Mucosa of rectum (tissue), 2 donors: Measurements from ENCODE around the gene TCF4.

ENCODE experiments used
- H3K27ac ChIP-seq, 2 donors: one replicate each; pipeline ENCODE4 v1.7.0; 2013; ENCODE audit warnings: inconsistent platforms in 2 of 2, low read depth in 2 of 2, low read length in 2 of 2
- H3K27me3 ChIP-seq, 2 donors: one replicate each; pipeline ENCODE4 v1.7.0; 2013; ENCODE audit warnings: low read length in 2 of 2; ENCODE audit not compliant: control insufficient read depth in 2 of 2, insufficient read depth in 2 of 2
- H3K36me3 ChIP-seq, 2 donors: one replicate each; pipeline ENCODE4 v1.7.0; 2013; ENCODE audit warnings: low read length in 2 of 2; ENCODE audit not compliant: control insufficient read depth in 2 of 2, insufficient read depth in 2 of 2
- H3K4me1 ChIP-seq, 2 donors: one replicate each; pipeline ENCODE4 v1.7.0; 2013; ENCODE audit warnings: low read length in 2 of 2, mild to moderate bottlenecking in 1 of 2; ENCODE audit not compliant: control insufficient read depth in 2 of 2, insufficient read depth in 2 of 2
- H3K4me3 ChIP-seq, 2 donors: one replicate each; pipeline ENCODE4 v1.7.0; 2013; ENCODE audit warnings: low read length in 2 of 2
- H3K9ac ChIP-seq, 2 donors: one replicate each; pipeline ENCODE4 v1.7.0; 2013; ENCODE audit warnings: low read length in 2 of 2, low read depth in 1 of 2, mild to moderate bottlenecking in 1 of 2
- H3K9me3 ChIP-seq, 2 donors: one replicate each; pipeline ENCODE4 v1.7.0; 2013; ENCODE audit warnings: low read length in 2 of 2; ENCODE audit not compliant: control insufficient read depth in 2 of 2
- donor health status: healthy.
- donor health status: Normal muscosa, but diverticular disease.

The TCF4 gene

DNA sequence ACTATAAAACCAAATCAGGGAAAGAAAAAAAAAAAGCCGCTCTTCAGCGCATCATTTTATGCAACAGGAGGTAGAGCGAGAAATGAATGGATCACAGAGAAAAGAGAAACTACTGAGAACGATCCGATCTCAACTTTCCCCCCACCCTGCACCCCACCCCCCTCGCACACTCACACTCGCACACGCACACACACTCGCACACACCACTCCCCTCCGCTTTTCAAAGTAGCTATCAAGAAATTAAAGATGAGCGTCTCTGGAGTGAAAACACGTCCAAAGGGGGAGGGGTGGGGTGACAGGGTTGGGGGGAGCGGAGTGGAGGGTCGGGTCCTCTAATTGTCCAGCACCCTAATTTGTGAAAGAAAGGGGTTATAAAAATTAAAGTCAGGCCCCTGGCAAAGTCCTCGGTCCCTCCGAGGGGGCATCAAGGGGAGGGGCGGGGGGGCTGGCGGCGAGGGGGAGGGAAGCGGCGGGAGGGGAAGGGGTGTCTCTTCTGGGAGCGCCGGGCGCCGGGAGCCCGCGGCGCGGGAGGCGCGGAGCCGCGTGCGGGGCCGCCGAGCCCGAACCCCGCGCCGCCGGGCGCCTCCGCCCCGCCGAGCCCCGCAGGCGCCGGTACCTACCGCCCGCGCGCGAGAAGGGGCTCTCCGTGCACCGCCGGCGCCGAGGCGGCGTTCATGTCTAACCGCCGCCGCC, 428 bp downstream of the TCF4 start:
- H3K36me3 ChIP-seq = no peaks in the 10 kb centered on the region
- H3K9me3 ChIP-seq = no peaks in the 10 kb centered on the region
- peak overlapping the region; percentile 54 to 65 for H3K4me3 ChIP-seq
- H3K27me3 ChIP-seq = peaks cover 0 to 4% of the 10 kb centered on the region in 2 donors
- H3K9ac ChIP-seq = no peak overlapping the region
- H3K4me1 ChIP-seq = no peaks in the 10 kb centered on the region
- peak overlapping the region; percentile 38 to 56 for H3K27ac ChIP-seq

DNA sequence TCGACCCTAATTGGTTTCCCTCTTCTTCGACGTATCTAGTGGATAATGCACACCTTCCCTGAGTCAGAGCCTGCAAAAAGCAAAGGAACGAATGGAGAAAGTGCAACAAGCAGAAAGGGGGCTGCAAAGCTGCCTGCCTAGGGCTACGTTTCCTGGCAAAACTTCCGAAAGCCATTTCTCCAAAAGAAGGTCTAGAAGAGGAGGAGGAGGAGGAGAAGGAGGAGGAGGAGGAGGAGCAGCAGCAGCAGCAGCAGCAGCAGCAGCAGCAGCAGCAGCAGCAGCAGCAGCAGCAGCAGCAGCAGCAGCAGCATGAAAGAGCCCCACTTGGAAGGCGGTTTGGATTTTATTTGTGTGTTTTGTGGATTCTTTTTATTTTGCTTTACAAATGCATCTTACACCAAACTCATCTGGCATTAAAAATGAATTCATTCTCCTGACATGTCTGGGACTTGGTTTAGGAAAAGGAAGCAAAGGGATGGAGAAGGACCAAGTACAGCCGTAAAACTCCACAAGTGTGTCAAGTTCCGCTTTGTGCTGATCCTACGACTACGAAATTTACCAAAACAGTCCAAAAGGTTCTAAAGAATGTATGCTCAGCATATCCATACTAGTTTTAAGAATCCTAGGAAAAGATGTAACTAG, 2.0 kb downstream of the TCF4 start:
- Histone ChIP-seq H3K4me1 (no peaks in the 10 kb centered on the region), H3K4me3 (peak overlapping the region; percentile 45 to 55), H3K9me3 (no peaks in the 10 kb centered on the region), H3K27me3 (peaks cover 0 to 4% of the 10 kb centered on the region in 2 donors), H3K27ac (peak overlapping the region; percentile 33 to 38), H3K9ac (peak overlapping the region; percentile 5 to 35), H3K36me3 (no peaks in the 10 kb centered on the region)

DNA sequence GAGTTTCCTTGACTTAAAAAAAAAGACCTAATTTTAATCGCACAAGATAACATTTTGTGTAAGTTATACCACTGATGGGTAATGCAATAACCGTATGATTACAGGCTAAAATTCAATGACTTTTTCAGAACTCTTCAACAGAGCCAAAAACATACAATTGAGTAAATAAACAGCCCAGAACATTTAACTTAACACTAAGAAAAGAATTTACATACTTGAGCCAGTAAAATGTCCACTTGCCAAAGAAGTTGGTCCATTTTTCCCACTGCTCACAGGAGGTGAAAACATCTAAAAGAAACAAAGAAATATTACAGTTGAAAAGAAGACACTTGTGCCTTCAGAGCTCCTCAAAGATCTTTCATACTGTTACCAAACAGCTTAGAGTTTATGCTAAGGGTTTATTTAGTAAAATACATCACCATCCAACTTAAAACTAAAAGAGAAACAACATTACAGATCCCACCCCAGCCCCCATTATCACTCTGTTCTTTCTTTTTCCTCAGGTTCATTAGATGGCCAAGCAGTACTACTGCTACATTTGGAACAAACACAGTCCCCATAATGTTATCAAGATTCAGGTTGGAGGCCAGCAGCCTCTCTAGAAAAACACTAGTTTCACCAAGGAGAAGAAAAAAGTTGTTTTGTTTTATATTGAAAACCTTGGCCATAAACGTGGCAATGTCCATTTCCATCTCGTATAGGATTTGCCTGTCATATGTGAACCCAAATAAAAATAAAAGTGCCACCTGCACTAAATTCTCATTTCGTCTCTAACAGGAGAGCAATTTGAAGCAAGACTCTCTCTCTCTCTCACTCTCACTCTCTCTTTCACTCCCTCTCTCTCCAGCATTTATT, 2.7 kb downstream of the TCF4 start:
- peak overlapping the region; percentile 33 to 38 for H3K27ac ChIP-seq
- no peaks in the 10 kb centered on the region for H3K4me1 ChIP-seq
- peak overlapping the region in 1 of 2 donors; percentile 5 for H3K9ac ChIP-seq

DNA sequence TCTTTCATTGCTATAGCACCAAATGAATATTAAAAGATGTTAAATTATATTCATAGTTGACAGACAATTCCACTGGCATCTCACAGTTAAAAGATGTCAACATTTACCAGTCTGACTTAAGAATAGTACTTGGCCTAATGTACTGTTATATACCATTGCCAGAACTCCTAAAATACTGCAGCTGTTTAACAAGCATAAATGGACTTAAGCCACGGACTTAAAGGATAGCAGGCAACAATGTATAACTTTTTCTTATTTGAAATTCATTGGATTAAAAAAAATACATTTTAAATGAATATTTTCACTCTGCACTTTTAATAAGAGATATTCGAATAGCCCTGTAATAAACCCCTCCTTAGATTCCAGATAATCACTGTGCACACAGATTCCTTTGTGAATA, 3.8 kb downstream of the TCF4 start:
- no peaks in the 10 kb centered on the region for H3K9me3 ChIP-seq
- peaks cover 0 to 4% of the 10 kb centered on the region in 2 donors for H3K27me3 ChIP-seq
- no peak overlapping the region for H3K4me3 ChIP-seq
- no peaks in the 10 kb centered on the region for H3K36me3 ChIP-seq
- H3K9ac ChIP-seq = no peak overlapping the region
- H3K4me1 ChIP-seq = no peaks in the 10 kb centered on the region
- no peak overlapping the region for H3K27ac ChIP-seq

More for the DNA sequence above, 2.7 kb downstream of the TCF4 start:
- H3K27me3 ChIP-seq = peaks cover 0 to 4% of the 10 kb centered on the region in 2 donors
- peak overlapping the region; percentile 19 to 55 for H3K4me3 ChIP-seq
- no peaks in the 10 kb centered on the region for H3K36me3 ChIP-seq
- H3K9me3 ChIP-seq = no peaks in the 10 kb centered on the region

GRCh38 chr18:55582325-55582724, 5.7 kb downstream of the TCF4 start:
- H3K27ac ChIP-seq = no peak overlapping the region
- no peak overlapping the region for H3K9ac ChIP-seq
- H3K4me3 ChIP-seq = no peak overlapping the region
- H3K36me3 ChIP-seq = no peaks in the 10 kb centered on the region
- no peaks in the 10 kb centered on the region for H3K27me3 ChIP-seq
- H3K4me1 ChIP-seq = no peaks in the 10 kb centered on the region
- no peaks in the 10 kb centered on the region for H3K9me3 ChIP-seq

DNA sequence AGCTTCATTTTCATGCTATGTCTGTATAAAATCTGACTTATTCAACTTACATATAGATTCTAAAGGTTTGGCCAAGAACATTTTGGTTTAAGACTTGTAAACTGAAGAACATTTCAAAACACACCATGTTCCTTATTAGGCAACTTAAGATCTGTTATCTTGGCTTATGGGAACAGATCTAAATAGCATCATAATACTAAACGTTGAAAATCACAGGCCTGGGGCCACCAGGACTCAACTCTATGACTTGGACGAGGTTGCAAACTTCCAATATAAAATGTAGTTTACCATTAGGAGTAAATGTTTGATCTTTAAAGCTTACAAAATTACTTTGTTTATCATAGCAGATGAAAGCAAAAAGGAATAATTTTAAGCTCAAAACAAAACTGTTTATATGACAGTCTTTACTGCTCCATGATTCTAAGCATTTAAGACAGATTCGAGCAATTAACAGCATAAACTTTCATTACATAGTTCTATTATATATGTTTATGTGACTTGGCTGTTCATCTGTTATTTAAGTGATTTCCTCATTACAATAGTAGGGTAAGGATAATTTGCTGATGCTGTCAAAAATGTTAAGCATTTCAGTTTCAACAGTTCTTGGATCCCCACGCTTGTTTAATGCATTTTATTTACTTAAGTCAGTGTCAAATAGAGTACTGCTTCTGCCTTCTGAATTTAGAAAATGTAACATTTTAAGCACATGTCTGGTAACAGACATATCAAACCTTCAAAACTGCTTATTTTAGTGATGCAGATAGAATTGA, 8.3 kb downstream of the TCF4 start:
- H3K36me3 ChIP-seq = no peaks in the 10 kb centered on the region
- no peaks in the 10 kb centered on the region for H3K9me3 ChIP-seq
- H3K4me1 ChIP-seq = no peaks in the 10 kb centered on the region
- H3K4me3 ChIP-seq = no peak overlapping the region
- H3K9ac ChIP-seq = no peak overlapping the region
- no peaks in the 10 kb centered on the region for H3K27me3 ChIP-seq
- H3K27ac ChIP-seq = no peak overlapping the region

DNA sequence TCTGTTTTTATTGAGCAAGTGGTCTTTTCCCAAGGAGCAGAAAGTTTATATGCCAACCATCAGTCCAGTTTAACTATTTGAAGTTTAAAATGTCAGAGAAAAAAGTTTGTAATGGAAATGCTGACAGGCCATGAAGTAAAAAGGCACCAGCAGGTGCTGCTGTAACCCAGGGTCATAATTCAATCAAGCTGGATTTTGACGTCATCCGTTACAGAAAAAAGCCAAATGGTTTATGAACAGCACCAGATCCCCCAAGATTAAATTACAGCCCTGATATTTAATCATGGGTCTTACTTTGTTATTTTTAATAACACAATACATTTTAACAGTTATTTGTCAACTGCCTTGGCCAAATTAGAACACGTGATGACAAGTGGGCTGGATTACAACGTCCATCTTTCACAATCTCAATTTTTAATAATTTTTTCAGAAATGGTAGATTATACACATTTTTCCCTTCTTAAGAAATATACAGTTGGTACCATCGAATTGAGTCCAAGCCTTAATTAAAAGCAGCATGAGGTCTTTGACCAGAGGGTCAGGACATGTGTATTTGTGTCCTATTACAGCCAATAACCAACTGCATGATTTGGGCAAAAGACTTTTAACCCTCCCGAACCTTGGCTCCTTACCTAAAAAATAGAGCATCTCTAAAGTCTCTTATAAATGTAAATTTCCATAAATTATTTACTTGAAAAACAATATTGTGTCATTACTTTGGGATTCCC, 10.0 kb downstream of the TCF4 start:
- Histone ChIP-seq H3K27me3 (no peaks in the 10 kb centered on the region), H3K9ac (no peak overlapping the region), H3K36me3 (no peaks in the 10 kb centered on the region), H3K27ac (no peak overlapping the region), H3K4me1 (no peaks in the 10 kb centered on the region), H3K4me3 (no peak overlapping the region), H3K9me3 (no peaks in the 10 kb centered on the region)

DNA sequence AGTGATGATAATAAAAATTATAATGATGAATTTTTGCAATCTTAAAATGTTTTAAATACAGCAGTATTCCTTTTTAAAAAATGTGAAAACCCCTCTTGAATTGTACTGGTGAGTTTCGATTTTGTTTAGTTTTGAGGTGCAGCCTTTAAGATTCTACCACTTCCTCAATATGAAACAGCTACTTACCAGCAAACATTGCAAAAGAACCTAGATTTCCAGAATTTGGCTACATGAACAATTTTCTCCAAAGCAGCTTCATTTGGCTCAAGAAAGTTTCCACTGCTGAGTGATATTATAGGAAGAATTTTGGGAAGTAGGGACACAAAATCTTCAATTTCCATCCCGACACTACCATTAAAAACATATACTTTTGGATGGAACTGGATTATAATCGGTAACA, 12.0 kb downstream of the TCF4 start:
- no peaks in the 10 kb centered on the region for H3K36me3 ChIP-seq
- no peak overlapping the region for H3K9ac ChIP-seq
- H3K4me3 ChIP-seq = no peak overlapping the region
- H3K27ac ChIP-seq = no peak overlapping the region
- H3K9me3 ChIP-seq = no peaks in the 10 kb centered on the region
- H3K27me3 ChIP-seq = no peaks in the 10 kb centered on the region
- no peaks in the 10 kb centered on the region for H3K4me1 ChIP-seq

- Histone ChIP-seq H3K9ac (no peak overlapping the region), H3K4me1 (no peaks in the 10 kb centered on the region), H3K27ac (no peak overlapping the region), H3K36me3 (no peaks in the 10 kb centered on the region), H3K4me3 (no peak overlapping the region), H3K27me3 (no peaks in the 10 kb centered on the region), H3K9me3 (no peaks in the 10 kb centered on the region)
Observed at GRCh38 chr18:55575066-55575465, 12.9 kb downstream of the TCF4 start.
